ENCODE results near the gene GNG7.

GNG7 gene

DNA sequence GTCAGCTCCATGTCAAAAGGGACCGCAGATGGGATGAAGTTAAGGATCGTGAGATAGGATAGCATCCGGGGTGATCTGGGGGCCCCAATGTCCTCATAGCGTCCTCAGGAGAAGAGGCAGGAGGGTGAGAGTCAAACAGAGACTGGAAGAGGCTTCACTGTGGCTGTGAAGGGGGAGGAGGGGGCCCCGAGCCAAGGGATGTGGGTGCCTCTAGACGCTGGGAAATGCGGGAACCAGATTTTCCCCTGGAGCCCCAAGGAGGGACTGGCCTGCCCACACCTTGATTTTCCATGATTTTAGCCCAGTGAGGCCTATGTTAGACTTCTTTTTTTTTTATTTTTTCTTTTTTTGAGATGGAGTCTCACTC lies 61.2 kb downstream of the GNG7 start:
- H3K9me3 ChIP-seq (ENCODE audit: control insufficient read depth, low read length) = no peaks in the 10 kb centered on the region
- peaks cover 8% of the 10 kb centered on the region for H3K4me1 ChIP-seq
- peaks cover 5% of the 10 kb centered on the region for H3K79me2 ChIP-seq
- H3K27me3 ChIP-seq (ENCODE audit: control insufficient read depth, insufficient read depth, low read length) = no peaks in the 10 kb centered on the region
- no peaks in the 10 kb centered on the region for H3K36me3 ChIP-seq (ENCODE audit: control insufficient read depth, insufficient read depth, low read length)
- H2AFZ ChIP-seq = no peak overlapping the region
- no peak overlapping the region for H3K9ac ChIP-seq
- TF ChIP-seq, protein P1, sequence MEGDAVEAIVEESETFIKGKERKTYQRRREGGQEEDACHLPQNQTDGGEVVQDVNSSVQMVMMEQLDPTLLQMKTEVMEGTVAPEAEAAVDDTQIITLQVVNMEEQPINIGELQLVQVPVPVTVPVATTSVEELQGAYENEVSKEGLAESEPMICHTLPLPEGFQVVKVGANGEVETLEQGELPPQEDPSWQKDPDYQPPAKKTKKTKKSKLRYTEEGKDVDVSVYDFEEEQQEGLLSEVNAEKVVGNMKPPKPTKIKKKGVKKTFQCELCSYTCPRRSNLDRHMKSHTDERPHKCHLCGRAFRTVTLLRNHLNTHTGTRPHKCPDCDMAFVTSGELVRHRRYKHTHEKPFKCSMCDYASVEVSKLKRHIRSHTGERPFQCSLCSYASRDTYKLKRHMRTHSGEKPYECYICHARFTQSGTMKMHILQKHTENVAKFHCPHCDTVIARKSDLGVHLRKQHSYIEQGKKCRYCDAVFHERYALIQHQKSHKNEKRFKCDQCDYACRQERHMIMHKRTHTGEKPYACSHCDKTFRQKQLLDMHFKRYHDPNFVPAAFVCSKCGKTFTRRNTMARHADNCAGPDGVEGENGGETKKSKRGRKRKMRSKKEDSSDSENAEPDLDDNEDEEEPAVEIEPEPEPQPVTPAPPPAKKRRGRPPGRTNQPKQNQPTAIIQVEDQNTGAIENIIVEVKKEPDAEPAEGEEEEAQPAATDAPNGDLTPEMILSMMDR (IDR thresholded peaks at IDR 0.05) = no peak
- H3K27ac ChIP-seq = no peak overlapping the region
- H3K4me2 ChIP-seq (ENCODE audit: low read length) = no peak overlapping the region
- no peak overlapping the region for H3K4me3 ChIP-seq (ENCODE audit: low read depth, low read length)

DNA sequence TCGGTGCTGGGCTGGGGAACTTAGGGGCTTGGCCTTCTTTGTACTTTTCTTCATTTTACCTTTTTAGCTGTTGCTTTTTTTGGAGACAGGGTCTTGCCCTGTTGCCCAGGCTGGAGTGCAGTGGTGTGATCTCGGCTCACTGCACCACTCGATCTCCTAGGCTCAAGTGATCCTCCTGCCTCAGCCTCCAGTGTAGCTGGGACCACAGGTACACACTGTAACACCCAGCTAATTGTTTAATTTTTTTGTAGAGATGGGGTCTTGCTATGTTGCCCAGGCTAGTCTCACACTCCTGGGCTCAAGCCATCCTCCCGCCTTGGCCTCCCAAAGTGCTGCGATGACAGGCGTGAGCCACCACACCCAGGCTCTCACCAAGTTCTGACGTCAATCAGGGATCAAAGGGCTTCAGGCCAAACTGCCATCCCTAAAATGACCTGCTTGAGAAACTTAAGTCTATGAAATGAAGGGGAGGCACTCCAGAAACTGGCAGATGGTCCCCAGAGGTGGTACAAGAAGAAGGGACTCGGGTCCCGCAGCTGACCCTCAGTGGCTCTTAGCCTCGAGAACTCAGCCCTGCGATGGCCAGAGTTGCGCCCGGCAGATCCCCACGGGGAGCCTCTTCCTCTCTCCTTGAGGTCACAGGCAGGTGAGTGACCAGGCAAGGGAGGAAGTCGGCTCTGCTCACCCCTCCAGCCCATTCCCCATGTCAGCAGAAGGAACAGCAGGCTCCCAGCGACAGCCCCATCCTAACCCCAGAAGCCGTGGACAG lies 61.7 kb downstream of the GNG7 start:
- no peaks in the 10 kb centered on the region for H3K36me3 ChIP-seq (ENCODE audit: control insufficient read depth, insufficient read depth, low read length)
- no peaks in the 10 kb centered on the region for H3K27me3 ChIP-seq (ENCODE audit: control insufficient read depth, insufficient read depth, low read length)
- H3K27ac ChIP-seq = no peak overlapping the region
- H3K79me2 ChIP-seq = peaks cover 8% of the 10 kb centered on the region
- H3K9me3 ChIP-seq (ENCODE audit: control insufficient read depth, low read length) = no peaks in the 10 kb centered on the region
- H3K4me2 ChIP-seq (ENCODE audit: low read length) = no peak overlapping the region
- peaks cover 12% of the 10 kb centered on the region for H3K4me1 ChIP-seq
- no peak overlapping the region for H2AFZ ChIP-seq
- TF ChIP-seq, protein P1 (IDR thresholded peaks at IDR 0.05) = no peak
- no peak overlapping the region for H3K4me3 ChIP-seq (ENCODE audit: low read depth, low read length)
- H3K9ac ChIP-seq = no peak overlapping the region

DNA sequence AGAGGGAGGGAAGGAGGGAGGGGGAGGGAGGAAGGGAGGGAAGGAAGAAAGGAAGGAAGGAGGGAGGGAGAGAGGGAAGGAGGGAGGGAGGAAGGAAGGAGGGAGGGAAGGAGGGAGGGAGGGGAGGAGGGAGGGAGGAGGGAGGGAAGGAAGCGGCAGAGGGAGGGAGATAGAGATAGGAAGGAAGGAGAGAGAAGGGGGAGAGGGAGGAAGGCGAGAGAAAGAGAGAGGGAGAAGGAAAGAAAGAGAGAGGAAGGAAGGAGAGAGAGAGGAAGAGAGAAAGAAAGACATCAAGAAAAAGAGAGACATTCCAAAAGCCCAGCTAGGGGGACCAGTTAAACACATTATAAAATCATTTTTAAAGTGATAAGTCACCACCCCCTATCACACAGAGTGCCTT lies 62.5 kb downstream of the GNG7 start:
- TF ChIP-seq, protein P1 (IDR thresholded peaks at IDR 0.05) = no peak
- no peaks in the 10 kb centered on the region for H3K27me3 ChIP-seq (ENCODE audit: control insufficient read depth, insufficient read depth, low read length)
- H2AFZ ChIP-seq = no peak overlapping the region
- no peak overlapping the region for H3K27ac ChIP-seq
- H3K79me2 ChIP-seq = peaks cover 8% of the 10 kb centered on the region
- H3K4me2 ChIP-seq (ENCODE audit: low read length) = no peak overlapping the region
- no peak overlapping the region for H3K4me3 ChIP-seq (ENCODE audit: low read depth, low read length)
- no peaks in the 10 kb centered on the region for H3K9me3 ChIP-seq (ENCODE audit: control insufficient read depth, low read length)
- no peak overlapping the region for H3K9ac ChIP-seq
- H3K36me3 ChIP-seq (ENCODE audit: control insufficient read depth, insufficient read depth, low read length) = no peaks in the 10 kb centered on the region
- peaks cover 16% of the 10 kb centered on the region for H3K4me1 ChIP-seq

DNA sequence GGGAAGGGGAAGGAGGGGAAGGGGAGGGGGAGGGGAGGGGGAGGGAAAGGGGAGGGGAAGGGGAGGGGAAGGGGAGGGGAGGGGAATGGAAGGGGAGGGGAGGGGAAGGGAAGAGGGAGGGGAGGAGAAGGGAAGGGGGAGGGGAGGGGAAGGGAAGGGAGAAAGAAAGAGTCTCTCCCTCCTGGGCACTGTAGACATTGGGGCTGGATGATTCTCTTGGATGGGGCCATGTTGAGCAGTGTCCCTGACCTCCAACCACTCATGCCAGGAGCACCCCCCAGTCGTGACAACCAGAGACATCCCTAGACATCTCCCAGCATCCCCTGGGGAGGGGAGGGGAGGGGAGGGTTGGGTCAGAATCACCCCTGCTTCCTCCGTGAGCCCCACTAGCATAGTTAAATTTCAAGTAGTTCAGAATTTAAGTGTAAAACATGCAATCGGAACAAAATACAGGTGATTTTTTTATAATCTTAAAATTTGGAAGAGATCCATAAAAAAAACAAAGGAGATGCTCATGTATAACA lies 64.0 kb downstream of the GNG7 start:
- no peaks in the 10 kb centered on the region for H3K27me3 ChIP-seq (ENCODE audit: control insufficient read depth, insufficient read depth, low read length)
- no peak overlapping the region for H3K9ac ChIP-seq
- H3K27ac ChIP-seq = no peak overlapping the region
- H3K9me3 ChIP-seq (ENCODE audit: control insufficient read depth, low read length) = no peaks in the 10 kb centered on the region
- TF ChIP-seq, protein P1 (IDR thresholded peaks at IDR 0.05) = no peak
- no peak overlapping the region for H3K4me2 ChIP-seq (ENCODE audit: low read length)
- no peaks in the 10 kb centered on the region for H3K36me3 ChIP-seq (ENCODE audit: control insufficient read depth, insufficient read depth, low read length)
- no peak overlapping the region for H3K4me3 ChIP-seq (ENCODE audit: low read depth, low read length)
- peaks cover 19% of the 10 kb centered on the region for H3K4me1 ChIP-seq
- peaks cover 8% of the 10 kb centered on the region for H3K79me2 ChIP-seq
- no peak overlapping the region for H2AFZ ChIP-seq

Measured in parathyroid adenoma (tissue), 2 donors.